Heart right ventricle (tissue), 16 donors: Measurements from ENCODE around the gene TOE1. TPM values are rescaled to one million over a fixed set of nuclear protein-coding genes. Genes with fewer than 3 reads are reported as not detected.
"Not testable (repeated sequence)": the region's sequence is repeated elsewhere in the genome, so short reads cannot be mapped to it uniquely, and the experiment has no call there.

Source experiments
- ATAC-seq, 8 donors: fragments of 200-7000 bp; cut with Tn5 transposase; one replicate each; pipeline ENCODE4 v1.9.1; 2020; ENCODE audit warnings: mild to moderate bottlenecking in 8 of 8, moderate library complexity in 8 of 8, moderate number of reproducible peaks in 1 of 8
- DNase-seq, 2 donors: peaks; one replicate each; pipeline ENCODE4 v3.0.0-alpha.2; 2020
- H3K27ac ChIP-seq, 10 donors: fragments of 200-600 bp; sonication (generic) in 2 of 10; one replicate each; pipeline versions ENCODE4 v1.5.0 to v1.8.0; 2020 to 2022; ENCODE audit warnings: mild to moderate bottlenecking in 3 of 10
- H3K27me3 ChIP-seq, 7 donors: fragments of 200-600 bp; one replicate each; pipeline ENCODE4 v1.8.0; 2021 to 2022; ENCODE audit warnings: mild to moderate bottlenecking in 2 of 7
- H3K36me3 ChIP-seq, 9 donors: fragments of 200-600 bp; sonication (generic) in 1 of 9; one replicate each; pipeline versions ENCODE4 v1.5.0 to v1.8.0; 2020 to 2022; ENCODE audit warnings: mild to moderate bottlenecking in 2 of 9
- H3K4me1 ChIP-seq, 9 donors: fragments of 200-600 bp; sonication (generic) in 1 of 9; one replicate each; pipeline versions ENCODE4 v1.5.0 to v1.8.0; 2020 to 2022; ENCODE audit warnings: mild to moderate bottlenecking in 4 of 9
- H3K4me3 ChIP-seq, 10 donors: fragments of 200-600 bp; sonication (generic) in 2 of 10; one replicate each; pipeline versions ENCODE4 v1.5.0 to v1.8.0; 2020 to 2022; ENCODE audit warnings: mild to moderate bottlenecking in 7 of 10, moderate library complexity in 2 of 10
- H3K9me3 ChIP-seq, 11 donors: fragments of 200-600 bp in 10 of 11; sonication (generic) in 2 of 11; one replicate each; pipeline versions ENCODE4 v1.5.0 to v1.8.0; 2013 to 2022; ENCODE audit warnings: mild to moderate bottlenecking in 2 of 11, control low read depth in 1 of 11, moderate library complexity in 1 of 11
- WGBS, 2 donors: extraction: QIAGEN DNeasy Blood & Tissue Kit; methylation state at CpG; one replicate each; pipeline ENCODE4 v1.1.7; 2013; ENCODE audit warnings: inconsistent platforms in 1 of 2; 5-methylcytosine and 5-hydroxymethylcytosine counted together
- intact Hi-C, 10 donors: fragments of 100-400 bp; cut with DNase I; formaldehyde crosslinking; loops; one replicate each; pipeline versions ENCODE4 v1.11.1 to v1.14.2; 2022
- polyA plus RNA-seq, 2 donors: library from polyadenylated mRNA; stranded (reverse); fragments of 200-250 nt; gene quantifications; one replicate each; pipeline ENCODE4 v1.2.3, GENCODE V29; 2013
- total RNA-seq, 10 donors: library from RNA; stranded (reverse); fragmentation: NEBNext Ultra II Directional in 3 of 10; extraction: Animal tissue kit (Norgen Biotek cat#: 25700) in 3 of 10; gene quantifications; one replicate each; pipeline versions ENCODE4 v1.2.1 to v1.2.4, GENCODE V29; 2021 to 2023
- TF ChIP-seq, protein P1 (sequence below), 9 donors: fragments of 200-600 bp; sonication (generic) in 2 of 9; IDR thresholded peaks; one replicate each; pipeline versions ENCODE4 v1.5.0 to v1.8.0; 2021 to 2022; ENCODE audit warnings: antibody characterized with exemption in 9 of 9, mild to moderate bottlenecking in 5 of 9, moderate library complexity in 1 of 9
- donor health status: Arrhythmogenic right ventricular cardiomyopathy.
- donor health status: ischemic (EF 13 %, LVEDD 7.1; RV severe dilation, severe dysfunction).
- donor health status: healthy with polysubstance abuse.
- donor health status: DM: no; HTN: yes; CAD: no.
- donor health status: DM: no; HTN: no; CAD: no.
- donor health status: ischemic (EF 25% LVEDD 6.9; RV normal size, moderate dysfunction).
- donor health status: ischemic (EF 25% LVEDD 5.7; RV mildly dilated, moderate dysfunction).
- donor health status: healthy.
- donor health status: DM: yes; HTN: yes; CAD: no.
- donor health status: Ischemic cardiomyopathy.
- donor health status: ischemic (EF 35%, LVEDD 5.7; RV mildly dilated, moderate dysfunction).
- donor health status: nonischemic (EF 11% LVEDD 7.7; RV severe dilation, severe dysfunction).
- donor health status: DM: yes; HTN: yes; CAD: no.
- donor health status: PGD.
- donor health status: ischemic (EF 29% LVEDD 5.4; RV normal size, mild dysfunction).
- donor health status: nonischemic (EF 23%, LVEDD 6.1; RV moderate dilation, normal function).

TOE1 gene
- total and polyA plus RNA-seq, 12 donors, result 2.7 to 6.6 (median 4.1) TPM

DNA sequence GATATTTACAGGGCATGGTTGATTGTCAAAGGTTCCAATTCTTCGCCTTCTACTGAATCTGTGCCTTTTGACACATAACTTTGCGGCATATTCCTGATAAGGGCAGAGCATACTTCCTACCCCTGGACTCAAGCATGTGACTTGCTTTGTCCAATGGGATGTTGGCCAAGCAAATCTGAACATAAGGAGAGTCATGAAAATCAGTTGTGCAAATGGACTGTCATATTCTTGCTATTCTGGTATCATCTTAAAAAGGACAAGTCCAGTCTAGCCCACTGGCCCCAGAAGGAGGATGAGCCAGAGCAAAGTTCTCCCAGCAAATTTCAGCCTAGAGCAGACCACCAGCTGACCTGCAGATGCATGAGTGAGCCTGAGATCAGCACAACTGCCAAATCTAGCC lies 41.3 kb downstream of the TOE1 start:
- WGBS, 2 donors, result 84% methylated on average over 2 of the region's 2 CpGs

DNA sequence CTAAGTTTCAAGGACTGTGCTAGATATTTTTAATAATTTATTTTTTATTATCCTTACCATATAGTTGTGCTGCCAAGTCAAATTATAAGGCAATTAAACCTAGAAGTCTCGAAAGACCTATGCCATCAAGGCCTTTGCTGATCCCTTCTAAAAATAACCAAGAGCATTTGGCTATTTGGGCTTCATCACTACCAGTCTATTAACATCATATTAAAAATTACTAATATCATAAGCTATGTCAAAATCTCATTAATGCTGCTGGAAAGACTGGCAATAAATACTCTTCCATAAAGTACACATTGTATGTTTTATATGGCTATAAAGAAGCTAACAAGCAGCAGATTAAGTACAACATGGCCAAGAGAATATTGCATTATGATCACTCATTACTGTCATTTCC lies 43.2 kb downstream of the TOE1 start:
- no peak for ATAC-seq
- H3K36me3 ChIP-seq, result no peaks in the 10 kb centered on the region
- 85% methylated on average over 1 of the region's 1 CpG for WGBS, 2 donors
- no peak for DNase-seq
- no peaks in the 10 kb centered on the region for H3K4me1 ChIP-seq
- no peak overlapping the region for H3K4me3 ChIP-seq
- no peaks in the 10 kb centered on the region for H3K27me3 ChIP-seq
- TF ChIP-seq, protein P1, sequence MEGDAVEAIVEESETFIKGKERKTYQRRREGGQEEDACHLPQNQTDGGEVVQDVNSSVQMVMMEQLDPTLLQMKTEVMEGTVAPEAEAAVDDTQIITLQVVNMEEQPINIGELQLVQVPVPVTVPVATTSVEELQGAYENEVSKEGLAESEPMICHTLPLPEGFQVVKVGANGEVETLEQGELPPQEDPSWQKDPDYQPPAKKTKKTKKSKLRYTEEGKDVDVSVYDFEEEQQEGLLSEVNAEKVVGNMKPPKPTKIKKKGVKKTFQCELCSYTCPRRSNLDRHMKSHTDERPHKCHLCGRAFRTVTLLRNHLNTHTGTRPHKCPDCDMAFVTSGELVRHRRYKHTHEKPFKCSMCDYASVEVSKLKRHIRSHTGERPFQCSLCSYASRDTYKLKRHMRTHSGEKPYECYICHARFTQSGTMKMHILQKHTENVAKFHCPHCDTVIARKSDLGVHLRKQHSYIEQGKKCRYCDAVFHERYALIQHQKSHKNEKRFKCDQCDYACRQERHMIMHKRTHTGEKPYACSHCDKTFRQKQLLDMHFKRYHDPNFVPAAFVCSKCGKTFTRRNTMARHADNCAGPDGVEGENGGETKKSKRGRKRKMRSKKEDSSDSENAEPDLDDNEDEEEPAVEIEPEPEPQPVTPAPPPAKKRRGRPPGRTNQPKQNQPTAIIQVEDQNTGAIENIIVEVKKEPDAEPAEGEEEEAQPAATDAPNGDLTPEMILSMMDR (IDR thresholded peaks at IDR 0.05), result no peak
- no peak overlapping the region for H3K27ac ChIP-seq
- intact Hi-C loops, result loop anchor here in 1 of 10 donors (10.0 kb wide), 1 partner anchor 92 kb away; no protein-coding TSS in a partner anchor
- H3K9me3 ChIP-seq, result no peaks in the 10 kb centered on the region

More for the DNA sequence above, 41.3 kb downstream of the TOE1 start:
- Histone ChIP-seq H3K36me3 (no peaks in the 10 kb centered on the region), H3K27ac (no peak overlapping the region), H3K4me3 (no peak overlapping the region), H3K9me3 (no peaks in the 10 kb centered on the region), H3K4me1 (peaks cover 0 to 3% (median 0%) of the 10 kb centered on the region in 9 donors), H3K27me3 (no peaks in the 10 kb centered on the region)
- DNase-seq (no peak), ATAC-seq (no peak)
- intact Hi-C loops, result loop anchor here in 1 of 10 donors (10.0 kb wide), 1 partner anchor 94 kb away; no protein-coding TSS in a partner anchor
- TF ChIP-seq, protein P1 (IDR thresholded peaks at IDR 0.05), result no peak

DNA sequence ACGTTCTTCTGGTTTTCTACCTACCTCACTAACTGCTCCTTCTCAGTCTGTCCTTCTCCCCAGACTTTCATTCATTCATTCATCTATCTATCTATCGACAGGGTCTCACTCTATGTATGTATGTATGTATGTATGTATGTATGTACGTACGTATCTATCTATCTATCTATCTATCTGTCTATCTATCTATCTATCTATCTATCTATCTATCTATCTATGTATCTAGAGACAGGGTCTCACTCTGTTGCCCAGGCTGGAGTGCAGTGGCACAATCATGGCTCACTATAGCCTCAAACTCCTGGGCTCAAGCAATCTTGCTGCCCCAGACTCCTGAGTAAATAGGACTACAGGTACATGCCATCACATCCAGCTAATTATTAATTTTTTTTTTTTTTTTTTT lies 44.2 kb downstream of the TOE1 start:
- WGBS, 2 donors, result 94 to 98% methylated on average over 4 of the region's 4 CpGs
- H3K27ac ChIP-seq, ATAC-seq, H3K9me3 ChIP-seq, H3K27me3 ChIP-seq, H3K4me3 ChIP-seq, H3K4me1 ChIP-seq, H3K36me3 ChIP-seq, DNase-seq: not testable (repeated sequence)
- intact Hi-C loops, result loop anchor here in 1 of 10 donors (10.0 kb wide), 1 partner anchor 91 kb away; no protein-coding TSS in a partner anchor

DNA sequence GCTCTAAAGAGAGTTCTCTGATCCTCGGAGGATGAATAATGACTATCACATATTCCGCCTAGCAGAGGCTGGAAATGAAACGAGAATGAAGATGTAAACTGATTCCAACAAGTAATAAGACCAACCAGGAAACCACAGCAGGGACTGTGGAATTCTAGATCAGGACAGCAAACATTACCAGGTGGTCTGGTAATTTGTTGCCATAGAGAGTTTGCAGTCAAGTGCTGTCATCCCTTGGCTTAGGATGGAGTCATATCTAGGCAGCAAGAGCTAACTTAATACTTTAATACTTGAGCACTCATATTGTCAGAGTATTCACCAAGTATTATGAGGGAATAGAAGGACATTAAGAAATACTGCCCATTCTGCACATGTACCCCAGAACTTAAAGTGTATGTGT lies 45.3 kb downstream of the TOE1 start:
- no peaks in the 10 kb centered on the region for H3K27me3 ChIP-seq
- no peaks in the 10 kb centered on the region for H3K9me3 ChIP-seq
- 89 to 92% methylated on average over 3 of the region's 3 CpGs for WGBS, 2 donors
- H3K27ac ChIP-seq, result no peak overlapping the region
- H3K4me1 ChIP-seq, result no peaks in the 10 kb centered on the region
- intact Hi-C loops, result loop anchor here in 1 of 10 donors (10.0 kb wide), 1 partner anchor 89 kb away; no protein-coding TSS in a partner anchor
- ATAC-seq (no peak), DNase-seq (no peak)
- TF ChIP-seq, protein P1 (IDR thresholded peaks at IDR 0.05), result no peak
- H3K36me3 ChIP-seq, result no peaks in the 10 kb centered on the region
- no peak overlapping the region for H3K4me3 ChIP-seq

DNA sequence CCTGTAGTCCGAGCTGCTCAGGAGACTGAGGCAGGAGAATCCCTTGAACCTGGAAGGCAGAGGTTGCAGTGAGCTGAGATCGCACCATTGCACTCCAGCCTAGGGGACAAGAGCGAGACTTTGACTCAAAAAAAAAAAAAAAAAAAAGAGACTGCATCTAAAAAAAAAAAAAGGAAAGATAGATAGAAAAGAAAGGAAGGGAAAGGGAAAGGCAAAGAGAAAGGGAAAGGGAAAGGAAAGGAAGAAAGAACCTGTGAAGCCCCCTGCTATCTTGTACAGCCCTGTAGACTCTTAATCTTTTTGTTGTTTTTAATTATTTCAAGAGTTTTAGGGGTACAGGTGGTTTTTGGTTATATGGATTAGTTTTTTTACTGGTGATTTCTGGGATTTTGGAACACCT lies 46.2 kb downstream of the TOE1 start:
- Histone ChIP-seq H3K27me3 (no peaks in the 10 kb centered on the region), H3K9me3 (no peaks in the 10 kb centered on the region), H3K4me3 (no peak overlapping the region), H3K4me1 (no peaks in the 10 kb centered on the region), H3K27ac (no peak overlapping the region), H3K36me3 (no peaks in the 10 kb centered on the region)
- no peak for ATAC-seq
- TF ChIP-seq, protein P1 (IDR thresholded peaks at IDR 0.05), result no peak
- WGBS, 2 donors, result 97% methylated on average over 3 of the region's 3 CpGs
- intact Hi-C loops, result loop anchor here in 1 of 10 donors (10.0 kb wide), 1 partner anchor 89 kb away; no protein-coding TSS in a partner anchor
- DNase-seq, result no peak
